ENCODE data around the gene CAMK1. TPM values are rescaled to one million over a fixed set of nuclear protein-coding genes. Genes with fewer than 3 reads are reported as not detected.
A peak's percentile ranks its signal among the peaks of the same experiment; 100 is the strongest.

Gene CAMK1
- total and polyA plus RNA-seq, 9 of the 15 experiments (the other 6 are each of a cell fraction or from before 2014, with no cell fraction given): 0.23 to 10.7 (median 6.0) TPM

- Histone ChIP-seq H3K36me3 (ENCODE audit: control insufficient read depth, insufficient read depth, low read length) (no peaks in the 10 kb centered on the region), H4K20me1 (replicated peaks; ENCODE audit: control insufficient read depth, insufficient read depth, low read length) (no peaks in the 10 kb centered on the region), H3K27ac (ENCODE audit: extremely low read depth, low read depth, low read length) (no peak overlapping the region), H3K4me1 (replicated peaks in 1 of 2; ENCODE audit: control insufficient read depth in 2 of 2, insufficient read depth in 2 of 2, low read length in 2 of 2) (peaks cover 0 to 19% of the 10 kb centered on the region in 2 experiments; a peak in 3 of 5 replicates), H3K4me2 (ENCODE audit: insufficient read depth, low read length) (no peak overlapping the region), H3K27me3 (ENCODE audit: control insufficient read depth in 2 of 2, insufficient read depth in 2 of 2, low read length in 2 of 2) (no peaks in the 10 kb centered on the region), H3K79me2 (ENCODE audit: control insufficient read depth, insufficient read depth, low read length) (no peaks in the 10 kb centered on the region), H3K9me1 (ENCODE audit: control insufficient read depth, insufficient read depth, low read length) (no peaks in the 10 kb centered on the region), H3K9ac (ENCODE audit: insufficient read depth in 1 of 2, low read depth in 2 of 2, low read length in 2 of 2) (peak overlapping the region in 1 of 2 experiments; percentile 66; a peak in 1 of 4 replicates), H3K9me3 (replicated peaks; ENCODE audit: control insufficient read depth, insufficient read depth, low read depth, low read length) (no peaks in the 10 kb centered on the region), H3K4me3 (no peak overlapping the region), H2AFZ (ENCODE audit: low read depth, low read length) (no peak overlapping the region)
- TF ChIP-seq, protein P1, sequence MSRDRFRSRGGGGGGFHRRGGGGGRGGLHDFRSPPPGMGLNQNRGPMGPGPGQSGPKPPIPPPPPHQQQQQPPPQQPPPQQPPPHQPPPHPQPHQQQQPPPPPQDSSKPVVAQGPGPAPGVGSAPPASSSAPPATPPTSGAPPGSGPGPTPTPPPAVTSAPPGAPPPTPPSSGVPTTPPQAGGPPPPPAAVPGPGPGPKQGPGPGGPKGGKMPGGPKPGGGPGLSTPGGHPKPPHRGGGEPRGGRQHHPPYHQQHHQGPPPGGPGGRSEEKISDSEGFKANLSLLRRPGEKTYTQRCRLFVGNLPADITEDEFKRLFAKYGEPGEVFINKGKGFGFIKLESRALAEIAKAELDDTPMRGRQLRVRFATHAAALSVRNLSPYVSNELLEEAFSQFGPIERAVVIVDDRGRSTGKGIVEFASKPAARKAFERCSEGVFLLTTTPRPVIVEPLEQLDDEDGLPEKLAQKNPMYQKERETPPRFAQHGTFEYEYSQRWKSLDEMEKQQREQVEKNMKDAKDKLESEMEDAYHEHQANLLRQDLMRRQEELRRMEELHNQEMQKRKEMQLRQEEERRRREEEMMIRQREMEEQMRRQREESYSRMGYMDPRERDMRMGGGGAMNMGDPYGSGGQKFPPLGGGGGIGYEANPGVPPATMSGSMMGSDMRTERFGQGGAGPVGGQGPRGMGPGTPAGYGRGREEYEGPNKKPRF (IDR thresholded peaks at IDR 0.05; ENCODE audit: low read depth, low read length): no peak
- no peak for TF ChIP-seq ZNF507 (tag; conservative IDR thresholded peaks at IDR 0.05)
- ChIA-PET POLR2A (interaction anchor here (0.8 to 1.3 kb wide), 3 partner anchors 14 to 17 kb away, joined by 3 to 6 read pairs (median 4); no protein-coding TSS in a partner anchor), CTCF (ENCODE audit: low intra/inter-chr PET ratio) (no interaction called here)
- FAIRE-seq: no peak
- DNase-seq (ENCODE audit: extremely low read depth in 1 of 4, low spot score in 3 of 4): no peak
- no TSS peak for BruUV-seq (replicated peaks)
- in situ Hi-C loops (cut with MboI) (no loop called here), intact Hi-C loops (cut with micrococcal nuclease) (no loop called here)
- 55% methylated on average over 6 of the region's 6 CpGs for WGBS (ENCODE audit: insufficient coverage, low coverage, missing lambda C conversion rate)
- no peak for ATAC-seq
Measured at GRCh38 chr3:9768141-9768775, 1.5 kb downstream of the CAMK1 start.
